ENCODE results near the gene MSLN. TPM values are rescaled to one million over a fixed set of nuclear protein-coding genes. Genes with fewer than 3 reads are reported as not detected.

MSLN gene
- total RNA-seq, 4 donors from 2014 or later, result 1.1 to 4.3 (median 4.0) TPM; not detected in 1

GRCh38 chr16:766820-767640, 6.5 kb downstream of the MSLN start:
- H3K4me3 ChIP-seq (ENCODE audit: low read depth, poor library complexity, severe bottlenecking), result no peak overlapping the region
- TF ChIP-seq CTCF (IDR thresholded peaks at IDR 0.05), result no peak
- no peak for TF ChIP-seq POLR2A (IDR thresholded peaks at IDR 0.05)
- intact Hi-C loops (cut with DNase I; ENCODE audit: low total_unique reads), result no loop called here
- WGBS, 2 donors, result 68 to 82% methylated on average over 22 to 30 of the region's 48 CpGs
- no peak for DNase-seq (ENCODE audit: low spot score in 2 of 2)

- no peak for TF ChIP-seq POLR2A (IDR thresholded peaks at IDR 0.05)
- no peak for TF ChIP-seq CTCF (IDR thresholded peaks at IDR 0.05)
- intact Hi-C loops (cut with DNase I; ENCODE audit: low total_unique reads), result no loop called here
- H3K4me3 ChIP-seq (ENCODE audit: low read depth, poor library complexity, severe bottlenecking), result no peak overlapping the region
- no peak for DNase-seq (ENCODE audit: low spot score in 2 of 2)
- WGBS, 2 donors, result 50 to 59% methylated on average over 9 to 11 of the region's 38 CpGs
Observed at GRCh38 chr16:767743-768235, 7.3 kb downstream of the MSLN start.

- intact Hi-C loops (cut with DNase I; ENCODE audit: low total_unique reads), result no loop called here
- TF ChIP-seq POLR2A (IDR thresholded peaks at IDR 0.05) (no peak), CTCF (IDR thresholded peaks at IDR 0.05) (no peak)
- 39 to 51% methylated on average over 16 to 17 of the region's 21 CpGs for WGBS, 2 donors
- H3K4me3 ChIP-seq (ENCODE audit: low read depth, poor library complexity, severe bottlenecking), result no peak overlapping the region
- no peak for DNase-seq (ENCODE audit: low spot score in 2 of 2)
Observed at GRCh38 chr16:768428-768827, 7.9 kb downstream of the MSLN start.

- no peak overlapping the region for H3K4me3 ChIP-seq (ENCODE audit: low read depth, poor library complexity, severe bottlenecking)
- TF ChIP-seq POLR2A (IDR thresholded peaks at IDR 0.05) (no peak), CTCF (IDR thresholded peaks at IDR 0.05) (no peak)
- no peak for DNase-seq (ENCODE audit: low spot score in 2 of 2)
- WGBS, 2 donors, result 73 to 85% methylated on average over 6 to 9 of the region's 20 CpGs
- intact Hi-C loops (cut with DNase I; ENCODE audit: low total_unique reads), result no loop called here
Observed at GRCh38 chr16:769184-769784, 8.8 kb downstream of the MSLN start.

- H3K4me3 ChIP-seq (ENCODE audit: low read depth, poor library complexity, severe bottlenecking), result no peak overlapping the region
- DNase-seq (ENCODE audit: low spot score in 2 of 2), result no peak
- no peak for TF ChIP-seq POLR2A (IDR thresholded peaks at IDR 0.05)
- no peak for TF ChIP-seq CTCF (IDR thresholded peaks at IDR 0.05)
- WGBS, 2 donors, result 72 to 76% methylated on average over 15 to 19 of the region's 19 CpGs
- intact Hi-C loops (cut with DNase I; ENCODE audit: low total_unique reads), result no loop called here
Observed at GRCh38 chr16:769934-770333, 9.4 kb downstream of the MSLN start.

Measured in lower leg skin (tissue), 4 donors.